HG02870 (cell line): Measurements from ENCODE around the gene ACVR1B.

Experiments used
- ATAC-seq: cut with Tn5 transposase; IDR thresholded peaks from one replicate; pipeline ENCODE4 v1.9.1; 2021; ENCODE audit warnings: mild to moderate bottlenecking, moderate library complexity; ENCODE audit not compliant: unreplicated experiment

The ACVR1B gene

DNA sequence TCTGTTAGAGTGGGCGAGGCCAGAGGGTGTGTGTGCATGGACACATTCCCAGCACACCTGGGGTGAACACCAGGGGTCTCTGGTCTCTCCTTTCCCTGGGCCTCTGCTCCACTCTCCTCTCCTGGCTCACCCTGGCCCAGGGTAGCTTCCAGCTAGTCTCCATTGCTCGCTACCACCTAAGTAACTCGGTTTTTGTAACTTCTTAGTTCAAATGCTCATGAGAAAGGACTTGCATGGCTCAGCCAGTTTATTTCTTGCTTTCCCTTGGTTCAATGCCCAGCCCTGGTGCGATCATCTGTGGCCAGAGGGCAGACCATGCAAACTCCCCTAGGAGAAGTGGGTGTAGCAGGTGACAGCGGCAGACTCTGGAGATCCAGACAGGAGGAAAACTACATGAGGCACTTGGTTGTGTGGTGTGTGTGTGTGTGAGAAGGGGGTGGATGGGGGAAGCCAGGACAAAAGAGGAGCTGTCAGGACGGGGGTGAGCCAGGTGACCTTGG is 8.9 kb upstream of the ACVR1B start:
- no peak for ATAC-seq

GRCh38 chr12:51943346-51943745 is 8.2 kb upstream of the ACVR1B start:
- no peak for ATAC-seq

- ATAC-seq, result no peak
These were observed 6.8 kb upstream of the ACVR1B start for GRCh38 chr12:51944608-51945233.

GRCh38 chr12:51947246-51947996 is 4.1 kb upstream of the ACVR1B start:
- ATAC-seq, result no peak

- no peak for ATAC-seq
These were observed 3.4 kb upstream of the ACVR1B start for GRCh38 chr12:51948066-51948465.

DNA sequence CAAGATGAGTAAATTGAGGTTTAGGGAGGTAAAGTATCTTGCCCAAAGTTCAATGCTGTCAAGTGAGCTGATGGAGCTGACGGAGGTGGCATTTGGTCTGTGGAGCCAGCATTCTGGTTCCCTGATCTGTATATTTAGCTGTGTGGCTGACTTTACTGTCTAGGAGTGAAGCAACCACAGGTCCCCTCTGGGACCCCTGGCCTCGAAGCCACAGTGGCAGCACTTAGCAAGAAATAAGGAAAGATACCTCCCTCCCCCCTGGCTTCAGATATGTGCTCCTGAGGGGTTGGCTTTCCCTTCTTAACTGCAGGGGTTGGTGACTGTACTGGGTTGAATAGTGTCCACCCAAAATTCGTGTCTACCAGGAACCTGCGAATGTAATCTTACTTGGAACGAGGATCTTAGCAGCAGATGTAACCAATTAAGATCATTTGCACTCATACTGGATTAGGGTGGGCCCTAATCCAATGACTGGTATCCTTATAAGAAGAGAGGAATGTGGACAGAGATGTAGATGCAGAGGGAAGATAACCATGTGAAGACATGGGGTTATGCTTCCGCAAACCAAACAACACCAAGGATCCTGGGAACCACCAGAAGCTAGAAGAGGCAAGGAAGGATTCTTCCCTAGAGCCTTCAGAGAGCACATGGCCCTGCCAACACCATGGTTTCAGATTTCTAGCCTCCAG is 2.0 kb upstream of the ACVR1B start:
- no peak for ATAC-seq

DNA sequence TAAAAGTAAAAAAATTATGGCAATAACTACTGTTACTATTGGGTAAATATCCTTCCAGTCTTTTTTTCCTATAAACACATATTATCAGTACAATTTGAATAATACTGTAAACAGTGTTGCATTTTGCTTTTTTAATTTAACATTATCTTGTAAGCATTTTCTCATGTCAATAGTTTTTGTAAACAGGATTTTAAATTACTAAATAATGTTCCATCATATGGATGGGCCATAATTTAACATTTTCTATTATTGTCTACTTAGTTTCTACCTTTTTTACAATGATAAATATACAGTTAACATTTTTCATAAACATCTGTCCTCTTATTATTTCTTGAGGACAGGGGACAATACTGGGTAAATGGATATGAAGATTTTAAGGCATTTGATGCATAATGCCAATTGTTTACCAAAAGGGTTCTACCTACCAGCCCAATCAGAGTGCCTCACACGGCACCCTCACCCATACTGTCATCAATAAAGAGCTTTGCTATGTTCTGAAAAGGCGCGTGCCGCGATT is 759 bp upstream of the ACVR1B start:
- no peak for ATAC-seq

DNA sequence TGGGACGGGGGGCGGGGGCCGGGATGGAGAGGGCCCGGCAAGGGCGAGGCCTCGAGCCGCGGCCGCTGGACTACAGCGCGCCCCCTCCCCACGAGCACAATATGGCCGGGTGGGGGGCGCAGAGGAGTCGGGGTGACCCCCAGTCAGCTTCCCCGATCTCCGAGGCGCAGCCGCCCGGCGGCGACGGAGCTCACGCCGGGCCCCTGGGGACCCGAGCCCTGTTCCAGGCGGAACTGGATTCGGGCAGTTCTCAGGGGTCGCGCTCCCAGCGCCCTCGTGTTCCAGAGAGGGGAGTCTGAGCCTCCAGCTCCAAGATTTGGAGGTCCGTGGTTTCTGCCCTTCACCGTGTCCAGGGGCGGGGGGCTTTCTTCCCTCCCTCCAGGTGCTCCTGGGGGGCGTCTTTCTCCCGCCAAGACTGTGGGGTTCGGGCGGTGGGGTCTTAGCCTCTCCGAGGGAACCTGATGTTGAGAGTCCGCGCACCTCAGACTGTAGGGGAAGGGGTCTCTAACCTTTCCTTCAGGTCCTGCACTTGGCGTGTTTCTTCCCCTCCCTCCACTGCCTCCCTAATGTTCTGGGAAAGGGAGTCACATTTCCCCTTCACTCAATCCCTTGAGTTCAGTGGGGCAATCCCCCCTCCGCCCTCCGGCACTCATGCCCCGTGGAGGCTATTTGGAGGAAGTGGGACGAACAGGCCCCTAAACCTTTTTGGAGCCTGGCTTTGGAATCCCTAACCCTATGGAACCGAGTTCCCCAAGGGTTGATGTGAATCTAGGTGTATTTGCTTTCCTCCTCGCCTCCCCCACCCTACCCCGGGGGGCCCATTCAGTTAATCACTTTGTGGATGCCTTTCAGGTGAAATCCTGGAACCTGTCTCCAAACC is 584 bp downstream of the ACVR1B start:
- ATAC-seq, result no peak

DNA sequence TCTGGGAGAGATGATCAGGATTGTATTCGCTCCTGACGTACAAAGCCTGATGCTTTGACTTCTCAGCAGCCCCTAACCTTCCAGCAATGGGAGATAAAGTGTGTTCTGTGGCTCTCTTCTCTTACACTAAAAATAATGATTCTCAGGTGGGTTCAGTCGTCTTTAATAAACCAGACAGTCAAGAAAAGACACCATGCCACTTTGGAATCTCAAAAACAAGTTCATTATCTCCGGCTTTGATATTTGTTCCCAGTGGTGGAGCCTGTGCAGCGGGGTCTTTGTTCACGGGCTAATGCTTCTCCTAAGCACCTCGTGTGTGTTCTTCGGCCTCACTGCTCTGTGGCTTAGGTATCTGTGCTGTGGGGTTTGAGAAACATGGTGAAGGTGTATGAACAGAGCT is 1.6 kb downstream of the ACVR1B start:
- ATAC-seq, result no peak

- no peak for ATAC-seq
These were observed 2.4 kb downstream of the ACVR1B start for GRCh38 chr12:51953864-51954263.

GRCh38 chr12:51954561-51955361 is 3.3 kb downstream of the ACVR1B start:
- no peak for ATAC-seq

DNA sequence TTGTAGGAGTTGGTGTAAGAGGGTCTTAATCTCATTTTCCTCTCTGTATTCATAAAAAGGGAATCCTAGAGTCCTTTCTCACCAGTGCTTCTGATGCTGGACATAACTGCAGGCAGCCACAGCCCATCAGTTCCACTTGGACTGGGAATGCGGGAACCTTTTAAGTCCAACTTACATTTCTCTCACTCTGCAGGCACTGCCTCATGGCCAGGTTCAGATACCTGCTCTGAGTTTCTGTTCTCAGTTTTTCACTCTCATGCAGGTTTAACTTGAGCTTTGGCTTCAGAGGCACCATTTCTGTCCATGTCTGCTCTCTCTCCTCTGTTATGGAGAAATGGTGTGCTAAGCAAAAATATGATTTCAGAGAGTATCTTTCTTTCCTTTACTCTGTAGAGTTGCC is 4.2 kb downstream of the ACVR1B start:
- no peak for ATAC-seq

DNA sequence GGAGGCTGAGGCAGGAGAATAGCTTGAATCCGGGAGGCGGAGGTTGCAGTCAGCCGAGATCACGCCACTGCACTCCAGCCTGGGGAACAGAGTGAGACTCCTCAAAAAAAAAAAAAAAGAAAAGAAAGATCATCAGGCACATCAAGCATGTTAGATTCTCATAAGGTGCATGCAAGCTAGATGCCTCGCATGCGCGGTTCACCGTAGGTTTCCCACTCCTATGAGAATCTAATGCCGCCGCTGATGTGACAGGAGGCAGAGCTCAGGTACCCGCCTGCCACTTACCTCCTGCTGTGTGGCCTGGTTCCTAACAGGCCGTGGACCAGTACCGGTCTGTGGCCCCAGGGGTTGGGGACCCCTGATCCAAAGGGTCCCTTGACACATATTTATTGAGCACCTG is 7.0 kb downstream of the ACVR1B start:
- ATAC-seq, result no peak

DNA sequence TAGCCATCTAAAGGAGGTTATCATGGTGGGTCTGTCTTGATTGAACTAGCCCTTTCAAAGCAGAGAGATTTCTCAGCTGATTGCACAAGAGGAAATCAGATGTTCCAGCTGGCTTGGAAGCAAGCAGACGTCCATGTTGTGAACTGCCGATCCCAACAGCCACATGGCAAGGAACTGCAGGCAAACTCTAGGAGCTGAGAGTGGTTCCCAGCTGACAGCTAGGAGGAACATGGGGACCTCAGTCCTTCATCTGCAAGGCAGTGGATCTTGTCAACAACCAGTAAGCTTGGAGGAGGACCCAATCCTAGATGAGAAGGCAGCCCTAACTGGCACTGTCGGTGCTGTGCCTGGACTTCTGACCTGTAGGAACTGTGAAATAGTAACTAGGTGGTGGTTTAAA is 7.7 kb downstream of the ACVR1B start:
- ATAC-seq, result no peak

- ATAC-seq, result no peak
These were observed 8.4 kb downstream of the ACVR1B start for GRCh38 chr12:51959921-51960320.

- no peak for ATAC-seq
These were observed 9.0 kb downstream of the ACVR1B start for GRCh38 chr12:51960488-51960887.

DNA sequence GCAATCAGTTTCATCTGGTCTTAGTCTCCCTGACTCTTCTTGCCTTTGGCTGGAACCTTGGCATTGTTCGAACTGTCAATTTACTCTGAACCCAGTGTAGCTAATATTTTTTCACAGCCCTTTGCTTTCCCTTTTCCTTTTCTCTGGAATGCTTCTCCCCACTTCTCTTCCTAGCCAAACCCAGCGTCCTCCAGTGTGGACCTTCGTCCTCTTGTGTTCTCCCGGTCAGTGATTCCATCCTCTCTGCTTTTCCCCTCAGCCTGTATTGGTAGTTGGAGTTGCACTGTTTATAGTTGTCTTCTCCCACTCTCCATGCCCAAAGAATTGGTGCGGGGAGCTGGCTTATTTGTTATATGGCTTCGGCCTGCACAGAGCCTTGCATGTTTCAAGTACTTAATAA is 9.4 kb downstream of the ACVR1B start:
- ATAC-seq, result no peak

DNA sequence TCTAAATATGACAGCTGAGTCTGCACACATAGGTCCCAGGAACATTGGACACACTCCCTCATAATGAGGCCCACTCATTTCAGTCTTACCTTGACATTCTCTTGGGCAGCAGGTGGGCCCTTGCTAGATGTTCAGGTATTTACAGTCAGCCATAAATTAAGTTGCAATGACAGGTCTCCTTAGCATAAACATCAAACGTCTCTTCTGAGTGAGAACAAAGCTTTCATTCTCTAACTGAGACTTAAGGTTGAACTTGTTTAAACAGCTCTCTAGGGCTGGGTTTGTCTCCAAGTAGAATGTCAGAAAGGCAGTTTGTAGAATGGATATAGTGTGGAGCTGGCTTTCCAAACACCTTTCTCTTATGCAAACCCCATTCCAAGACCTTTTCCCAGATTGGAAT is 10.3 kb downstream of the ACVR1B start:
- ATAC-seq, result no peak

DNA sequence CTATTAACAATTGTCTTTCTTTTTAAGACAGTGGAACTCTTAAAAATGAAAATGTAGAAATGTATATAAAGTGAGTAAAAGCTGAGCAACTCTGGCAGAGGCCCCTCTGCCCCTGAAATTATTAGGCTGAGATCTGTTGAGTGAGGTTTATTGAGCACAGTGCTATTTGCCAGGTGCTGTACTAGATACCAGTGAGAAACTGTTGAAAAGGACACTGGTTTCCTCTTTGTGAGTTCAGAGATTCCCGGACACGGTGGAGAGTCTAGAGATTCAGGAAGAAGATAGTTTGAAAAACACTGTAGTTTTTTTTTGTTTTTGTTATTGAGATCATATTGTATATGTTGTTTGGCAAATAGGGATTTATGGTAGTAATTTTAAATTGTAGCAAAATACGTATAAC is 11.2 kb downstream of the ACVR1B start:
- no peak for ATAC-seq

- ATAC-seq, result no peak
These were observed 12.0 kb downstream of the ACVR1B start for GRCh38 chr12:51963477-51963876.
